HCT116 (cell line): ENCODE results near the gene GPR62. TPM values are rescaled to one million over a fixed set of nuclear protein-coding genes. Genes with fewer than 3 reads are reported as not detected.

Experiments
- ATAC-seq: fragments of 200-7000 bp; cut with Tn5 transposase; 2 replicates; pipeline ENCODE4 v1.9.1; 2020; ENCODE audit warnings: mild to moderate bottlenecking, moderate library complexity
- BruUV-seq: library from RNA; stranded (reverse); fragments of 400-500 nt; replicated peaks from 2 replicates; lab custom pipeline; 2021; lab: Mats Ljungman, UMichigan
- CTCF ChIA-PET: fragments of 300-600 bp; sonication (Branson Sonifier 250); formaldehyde crosslinking; loops from one replicate; lab custom pipeline; 2021; ENCODE audit warnings: antibody characterized with exemption; lab: Charles Lee
- POLR2A ChIA-PET: fragments of 300-600, 350-600 bp; sonication (Branson Sonifier 250); formaldehyde crosslinking; loops from one replicate; lab custom pipeline; 2021; ENCODE audit warnings: antibody characterized with exemption; lab: Charles Lee
- RAD21 ChIA-PET, 2 experiments: fragments of 300-600 bp; sonication (Branson Sonifier 250); formaldehyde crosslinking; loops; one replicate each; lab custom pipeline; 2023; ENCODE audit warnings: low total read pairs in 2 of 2; ENCODE audit not compliant: uncharacterized antibody in 2 of 2, unreplicated experiment in 2 of 2, low non-redundant PET in 1 of 2; lab: Charles Lee
- DNase-seq: peaks from one replicate; pipeline ENCODE4 v3.0.0-alpha.2; 2010; ENCODE audit warnings: low read depth, low spot score
- H2AFZ ChIP-seq: fragments of 200-600 bp; shearing (Covaris generic), sonication (generic); 2 replicates; pipeline ENCODE4 v1.6.1; 2017; ENCODE audit warnings: low read depth, mixed run types, mixed read lengths, antibody characterized with exemption, low read length; ENCODE audit not compliant: poor library complexity, severe bottlenecking
- H3K27ac ChIP-seq: 2 replicates; pipeline ENCODE4 v1.5.1; 2012; ENCODE audit warnings: low read depth, low read length
- H3K27me3 ChIP-seq: fragments of 200-600 bp; sonication (generic); 2 replicates; pipeline ENCODE4 v1.6.1; 2016; ENCODE audit warnings: mixed run types, low read length, mixed read lengths; ENCODE audit not compliant: insufficient read depth
- H3K36me3 ChIP-seq, 2 experiments: fragments of 200-500 bp in 1 of 2; fragments of 200-600 bp in 1 of 2; sonication (Bioruptor generic) in 1 of 2; sonication (generic) in 1 of 2; 2 replicates each; pipeline versions ENCODE4 v1.5.1 to v1.6.1; 2014 to 2016; ENCODE audit warnings: low read length in 2 of 2, inconsistent platforms in 1 of 2, mixed read lengths in 1 of 2, mixed run types in 1 of 2; ENCODE audit not compliant: insufficient read depth in 2 of 2, control insufficient read depth in 1 of 2
- H3K4me1 ChIP-seq, 2 experiments: fragments of 200-600 bp in 1 of 2; sonication (generic) in 1 of 2; 2 replicates each; pipeline versions ENCODE4 v1.5.1 to v1.6.1; 2012 to 2017; ENCODE audit warnings: low read length in 2 of 2, inconsistent platforms in 1 of 2, mild to moderate bottlenecking in 1 of 2, mixed read lengths in 1 of 2, mixed run types in 1 of 2, moderate library complexity in 1 of 2; ENCODE audit not compliant: insufficient read depth in 2 of 2, control insufficient read depth in 1 of 2
- H3K4me2 ChIP-seq: fragments of 200-600 bp; sonication (generic); 2 replicates; pipeline ENCODE4 v1.6.1; 2017; ENCODE audit warnings: mixed run types, low read length, mixed read lengths
- H3K4me3 ChIP-seq, 2 experiments: fragments of 200-600 bp in 1 of 2; sonication (generic) in 1 of 2; replicated peaks in 1 of 2; 2 replicates each; pipeline ENCODE4 v1.5.1; 2011 to 2016; ENCODE audit warnings: low read length in 2 of 2, control low read depth in 1 of 2, low read depth in 1 of 2, mild to moderate bottlenecking in 1 of 2, mixed read lengths in 1 of 2, mixed run types in 1 of 2
- H3K79me2 ChIP-seq: fragments of 200-600 bp; sonication (generic); 2 replicates; pipeline ENCODE4 v1.6.1; 2017; ENCODE audit warnings: mild to moderate bottlenecking, mixed run types, low read length, moderate library complexity, mixed read lengths; ENCODE audit not compliant: insufficient read depth
- H3K9ac ChIP-seq: fragments of 200-600 bp; sonication (generic); 2 replicates; pipeline ENCODE4 v1.6.1; 2016; ENCODE audit warnings: low read length, mixed read lengths
- H3K9me2 ChIP-seq: fragments of 200-600 bp; sonication (generic), shearing (Covaris generic); 2 replicates; pipeline ENCODE4 v1.6.1; 2017; ENCODE audit warnings: mixed run types, mild to moderate bottlenecking, moderate library complexity; ENCODE audit not compliant: insufficient read depth
- H3K9me3 ChIP-seq, 2 experiments: fragments of 200-500 bp in 1 of 2; fragments of 200-600 bp in 1 of 2; sonication (Bioruptor generic) in 1 of 2; sonication (generic) in 1 of 2; 2 replicates each; pipeline ENCODE4 v1.6.1; 2014 to 2017; ENCODE audit warnings: low read length in 2 of 2, mixed read lengths in 2 of 2, inconsistent platforms in 1 of 2, low read depth in 1 of 2, mild to moderate bottlenecking in 1 of 2, mixed run types in 1 of 2, moderate library complexity in 1 of 2; ENCODE audit not compliant: control insufficient read depth in 1 of 2, insufficient read depth in 1 of 2
- H4K20me1 ChIP-seq: fragments of 200-600 bp; sonication (generic), shearing (Covaris generic); 2 replicates; pipeline ENCODE4 v1.6.1; 2017; ENCODE audit warnings: mixed run types, mild to moderate bottlenecking, moderate library complexity; ENCODE audit not compliant: insufficient read depth
- ATF3 ChIP-seq: IDR thresholded peaks from 2 replicates; pipeline ENCODE4 v1.6.1; 2012
- CBX3 ChIP-seq: IDR thresholded peaks from 2 replicates; pipeline ENCODE4 v1.6.1; 2012; ENCODE audit warnings: low read depth
- CEBPB ChIP-seq: IDR thresholded peaks from 2 replicates; pipeline ENCODE4 v1.6.1; 2012; ENCODE audit warnings: low read depth
- EGR1 ChIP-seq: IDR thresholded peaks from 2 replicates; pipeline ENCODE4 v1.6.1; 2012; ENCODE audit warnings: low read depth
- ELF1 ChIP-seq: IDR thresholded peaks from 2 replicates; pipeline ENCODE4 v1.6.1; 2012; ENCODE audit warnings: low read depth, borderline replicate concordance
- EZH2 ChIP-seq: fragments of 200-600 bp; sonication (generic); IDR thresholded peaks from 2 replicates; pipeline ENCODE4 v1.6.1; 2017; ENCODE audit warnings: antibody characterized with exemption, mixed run types
- EZH2phosphoT487 ChIP-seq: fragments of 200-600 bp; IDR thresholded peaks from 2 replicates; pipeline ENCODE4 v1.6.1; 2018; ENCODE audit warnings: antibody characterized with exemption, borderline replicate concordance
- FOSL1 ChIP-seq: IDR thresholded peaks from 2 replicates; pipeline ENCODE4 v1.6.1; 2012; ENCODE audit warnings: low read depth
- JUND ChIP-seq: IDR thresholded peaks from 2 replicates; pipeline ENCODE4 v1.6.1; 2012
- POLR2A ChIP-seq: IDR thresholded peaks from 2 replicates; pipeline ENCODE4 v1.7.0; 2011; ENCODE audit warnings: borderline replicate concordance; ENCODE audit not compliant: insufficient read depth, insufficient read length; ENCODE audit errors: extremely low read depth
- POLR2AphosphoS5 ChIP-seq: IDR thresholded peaks from 2 replicates; pipeline ENCODE4 v1.6.1; 2011; ENCODE audit warnings: mild to moderate bottlenecking, low read depth, low read length, moderate library complexity
- RAD21 ChIP-seq: IDR thresholded peaks from 2 replicates; pipeline ENCODE4 v1.6.1; 2012; ENCODE audit warnings: low read depth, mild to moderate bottlenecking
- SIN3A ChIP-seq: IDR thresholded peaks from 2 replicates; pipeline ENCODE4 v1.6.1; 2012; ENCODE audit warnings: low read depth
- SP1 ChIP-seq: IDR thresholded peaks from 2 replicates; pipeline ENCODE4 v1.6.1; 2012; ENCODE audit warnings: low read depth
- SRF ChIP-seq: IDR thresholded peaks from 2 replicates; pipeline ENCODE4 v1.6.1; 2012; ENCODE audit warnings: low read depth
- ZFX ChIP-seq: fragments of 450-650 bp; IDR thresholded peaks from 2 replicates; pipeline ENCODE4 v1.6.1; 2017
- ZNF274 ChIP-seq: fragments of 200-500 bp; sonication (Bioruptor generic); IDR thresholded peaks from 2 replicates; pipeline ENCODE4 v1.6.1; 2014; ENCODE audit warnings: mild to moderate bottlenecking, low read depth, low read length, inconsistent platforms
- intact Hi-C: fragments of 100-400 bp; cut with micrococcal nuclease; formaldehyde crosslinking; loops from 2 replicates; pipeline ENCODE4 v1.10.0; 2022
- total RNA-seq: library from RNA; stranded (reverse); gene quantifications from one replicate; pipeline ENCODE4 v1.2.1, GENCODE V29; 2021; ENCODE audit not compliant: unreplicated experiment
- TF ChIP-seq, protein P1 (sequence below): IDR thresholded peaks from 2 replicates; pipeline ENCODE4 v1.6.1; 2011; ENCODE audit warnings: mild to moderate bottlenecking, low read length, moderate library complexity; ENCODE audit not compliant: insufficient replicate concordance; ENCODE audit errors: extremely low read depth
- TF ChIP-seq, protein P2 (sequence below): IDR thresholded peaks from 2 replicates; pipeline ENCODE4 v1.6.1; 2012; ENCODE audit warnings: low read depth

Gene GPR62
- total RNA-seq, 1 experiment from 2014 or later, result not detected

GRCh38 chr3:51937014-51937413 lies 18.2 kb upstream of the GPR62 start (continued):
- TF ChIP-seq, protein P1, sequence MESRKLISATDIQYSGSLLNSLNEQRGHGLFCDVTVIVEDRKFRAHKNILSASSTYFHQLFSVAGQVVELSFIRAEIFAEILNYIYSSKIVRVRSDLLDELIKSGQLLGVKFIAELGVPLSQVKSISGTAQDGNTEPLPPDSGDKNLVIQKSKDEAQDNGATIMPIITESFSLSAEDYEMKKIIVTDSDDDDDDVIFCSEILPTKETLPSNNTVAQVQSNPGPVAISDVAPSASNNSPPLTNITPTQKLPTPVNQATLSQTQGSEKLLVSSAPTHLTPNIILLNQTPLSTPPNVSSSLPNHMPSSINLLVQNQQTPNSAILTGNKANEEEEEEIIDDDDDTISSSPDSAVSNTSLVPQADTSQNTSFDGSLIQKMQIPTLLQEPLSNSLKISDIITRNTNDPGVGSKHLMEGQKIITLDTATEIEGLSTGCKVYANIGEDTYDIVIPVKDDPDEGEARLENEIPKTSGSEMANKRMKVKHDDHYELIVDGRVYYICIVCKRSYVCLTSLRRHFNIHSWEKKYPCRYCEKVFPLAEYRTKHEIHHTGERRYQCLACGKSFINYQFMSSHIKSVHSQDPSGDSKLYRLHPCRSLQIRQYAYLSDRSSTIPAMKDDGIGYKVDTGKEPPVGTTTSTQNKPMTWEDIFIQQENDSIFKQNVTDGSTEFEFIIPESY, result no peak
- TF ChIP-seq FOSL1, result no peak

DNA sequence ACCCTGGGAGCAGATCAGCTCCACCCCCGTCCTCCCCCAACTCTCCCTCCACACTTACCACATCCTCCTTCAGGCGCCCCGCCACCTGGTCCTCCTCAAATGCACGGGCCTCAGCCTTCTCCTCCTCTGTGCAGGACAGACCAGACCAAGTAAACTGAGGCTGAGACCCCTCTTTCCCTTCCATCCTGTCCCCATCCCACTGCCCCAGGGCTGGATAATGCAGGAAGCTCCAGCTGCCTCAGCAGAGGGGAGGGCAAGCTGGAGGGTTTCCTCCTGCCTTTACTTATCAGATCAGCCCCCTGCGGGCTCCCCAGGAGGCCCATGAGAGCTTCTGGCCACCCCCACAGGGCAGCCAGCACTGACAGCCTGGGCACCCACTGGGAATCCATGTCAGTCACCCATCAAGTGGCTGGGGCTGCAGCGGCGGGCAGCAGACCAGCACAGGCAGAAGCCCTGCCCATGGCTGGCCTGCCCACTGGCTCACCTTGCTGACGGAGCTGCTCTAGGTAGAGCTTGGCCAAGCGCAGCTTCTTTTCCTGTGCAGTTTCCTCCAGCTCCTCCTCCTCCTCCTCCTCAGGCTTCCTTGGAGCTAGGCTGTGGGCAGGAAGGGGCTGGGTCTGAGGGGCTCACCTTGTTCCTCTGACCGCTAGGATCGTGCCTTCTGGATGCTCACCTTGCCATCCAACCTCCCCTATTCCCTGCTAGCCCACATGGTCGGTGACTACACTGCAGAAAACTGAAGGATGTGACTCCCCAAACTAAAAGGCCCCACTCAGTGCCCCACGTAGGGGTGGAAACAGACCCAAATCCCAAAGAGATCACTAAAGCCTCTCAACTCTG lies 17.4 kb upstream of the GPR62 start:
- RAD21 ChIA-PET, result no interaction called here
- no peak for TF ChIP-seq ATF3
- no peak for TF ChIP-seq ZFX
- no peak for TF ChIP-seq ZNF274
- TF ChIP-seq RAD21, result no peak
- TF ChIP-seq SIN3A, result no peak
- no peak for TF ChIP-seq POLR2AphosphoS5
- no peak for TF ChIP-seq EGR1
- TF ChIP-seq CBX3, result no peak
- no peak for TF ChIP-seq ELF1
- TF ChIP-seq, protein P1, result no peak
- TF ChIP-seq, protein P2, sequence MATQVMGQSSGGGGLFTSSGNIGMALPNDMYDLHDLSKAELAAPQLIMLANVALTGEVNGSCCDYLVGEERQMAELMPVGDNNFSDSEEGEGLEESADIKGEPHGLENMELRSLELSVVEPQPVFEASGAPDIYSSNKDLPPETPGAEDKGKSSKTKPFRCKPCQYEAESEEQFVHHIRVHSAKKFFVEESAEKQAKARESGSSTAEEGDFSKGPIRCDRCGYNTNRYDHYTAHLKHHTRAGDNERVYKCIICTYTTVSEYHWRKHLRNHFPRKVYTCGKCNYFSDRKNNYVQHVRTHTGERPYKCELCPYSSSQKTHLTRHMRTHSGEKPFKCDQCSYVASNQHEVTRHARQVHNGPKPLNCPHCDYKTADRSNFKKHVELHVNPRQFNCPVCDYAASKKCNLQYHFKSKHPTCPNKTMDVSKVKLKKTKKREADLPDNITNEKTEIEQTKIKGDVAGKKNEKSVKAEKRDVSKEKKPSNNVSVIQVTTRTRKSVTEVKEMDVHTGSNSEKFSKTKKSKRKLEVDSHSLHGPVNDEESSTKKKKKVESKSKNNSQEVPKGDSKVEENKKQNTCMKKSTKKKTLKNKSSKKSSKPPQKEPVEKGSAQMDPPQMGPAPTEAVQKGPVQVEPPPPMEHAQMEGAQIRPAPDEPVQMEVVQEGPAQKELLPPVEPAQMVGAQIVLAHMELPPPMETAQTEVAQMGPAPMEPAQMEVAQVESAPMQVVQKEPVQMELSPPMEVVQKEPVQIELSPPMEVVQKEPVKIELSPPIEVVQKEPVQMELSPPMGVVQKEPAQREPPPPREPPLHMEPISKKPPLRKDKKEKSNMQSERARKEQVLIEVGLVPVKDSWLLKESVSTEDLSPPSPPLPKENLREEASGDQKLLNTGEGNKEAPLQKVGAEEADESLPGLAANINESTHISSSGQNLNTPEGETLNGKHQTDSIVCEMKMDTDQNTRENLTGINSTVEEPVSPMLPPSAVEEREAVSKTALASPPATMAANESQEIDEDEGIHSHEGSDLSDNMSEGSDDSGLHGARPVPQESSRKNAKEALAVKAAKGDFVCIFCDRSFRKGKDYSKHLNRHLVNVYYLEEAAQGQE, result no peak
- TF ChIP-seq SP1, result no peak
- no peak for TF ChIP-seq CEBPB
- TF ChIP-seq EZH2phosphoT487, result no peak
- TF ChIP-seq SRF, result no peak
- TF ChIP-seq POLR2A, result no peak
- TF ChIP-seq EZH2, result no peak
- TF ChIP-seq JUND, result no peak
- H3K9me2 ChIP-seq, result no peaks in the 10 kb centered on the region
- no peak for ATAC-seq
- peaks cover 15 to 19% of the 10 kb centered on the region in 2 experiments for H3K4me1 ChIP-seq
- H3K9me3 ChIP-seq, result no peaks in the 10 kb centered on the region
- H3K36me3 ChIP-seq, result peaks cover 28 to 61% of the 10 kb centered on the region in 2 experiments
- H3K4me3 ChIP-seq, result no peak overlapping the region
- no peak overlapping the region for H3K4me2 ChIP-seq
- POLR2A ChIA-PET, result no interaction called here
- intact Hi-C loops, result no loop called here
- no peaks in the 10 kb centered on the region for H3K27me3 ChIP-seq
- H4K20me1 ChIP-seq, result 0 out of 2 replicates have a peak, but pooled peaks cover 4% of the 10 kb centered on the region
- DNase-seq, result no peak
- no peak overlapping the region for H3K9ac ChIP-seq
- no peak overlapping the region for H2AFZ ChIP-seq
- CTCF ChIA-PET, result no interaction called here
- H3K79me2 ChIP-seq, result peaks cover 51% of the 10 kb centered on the region
- H3K27ac ChIP-seq, result no peak overlapping the region
- BruUV-seq, result no TSS peak
